Neural cell (in vitro differentiated cells): ENCODE data around the gene RASAL1. TPM values are rescaled to one million over a fixed set of nuclear protein-coding genes. Genes with fewer than 3 reads are reported as not detected.

Experiments
- H2AFZ ChIP-seq: fragments of 200-600, 300-800 bp; sonication (generic), shearing (Covaris generic); 2 replicates; pipeline ENCODE4 v1.6.0; 2014; ENCODE audit warnings: low read depth, mild to moderate bottlenecking, antibody characterized with exemption, low read length, moderate library complexity
- H3F3A ChIP-seq: fragments of 200-600 bp; shearing (Covaris generic); 2 replicates; pipeline ENCODE4 v1.6.1; 2016; ENCODE audit warnings: mild to moderate bottlenecking, moderate library complexity, mixed read lengths, antibody characterized with exemption, low read length; ENCODE audit not compliant: insufficient read depth, poor library complexity, severe bottlenecking
- H3K27ac ChIP-seq: fragments of 200-600, 300-800 bp; sonication (generic), shearing (Covaris generic); 2 replicates; pipeline ENCODE4 v1.5.1; 2014; ENCODE audit warnings: mild to moderate bottlenecking, low read length, moderate library complexity
- H3K27me3 ChIP-seq: fragments of 300-800, 200-600 bp; sonication (generic), shearing (Covaris generic); 2 replicates; pipeline ENCODE4 v1.6.0; 2014; ENCODE audit warnings: mild to moderate bottlenecking, low read depth, low read length, moderate library complexity; ENCODE audit not compliant: insufficient read depth
- H3K36me3 ChIP-seq: fragments of 300-800, 200-600 bp; sonication (generic), shearing (Covaris generic); 2 replicates; pipeline ENCODE4 v1.5.1; 2014; ENCODE audit warnings: mild to moderate bottlenecking, antibody characterized with exemption, low read length, moderate library complexity; ENCODE audit not compliant: insufficient read depth
- H3K4me2 ChIP-seq: fragments of 300-800, 200-600 bp; sonication (generic), shearing (Covaris generic); 2 replicates; pipeline ENCODE4 v1.6.0; 2014; ENCODE audit warnings: mild to moderate bottlenecking, low read length
- H3K4me3 ChIP-seq: fragments of 300-800, 200-600 bp; sonication (generic), shearing (Covaris generic); 2 replicates; pipeline ENCODE4 v1.5.1; 2014; ENCODE audit warnings: mild to moderate bottlenecking, low read length, moderate library complexity
- H3K79me2 ChIP-seq: fragments of 200-600 bp; shearing (Covaris generic); replicated peaks from 2 replicates; pipeline ENCODE4 v1.6.0; 2014; ENCODE audit warnings: mild to moderate bottlenecking, low read length, moderate library complexity; ENCODE audit not compliant: insufficient read depth
- H3K9ac ChIP-seq: fragments of 300-800, 200-600 bp; sonication (generic), shearing (Covaris generic); 2 replicates; pipeline ENCODE4 v1.6.1; 2016; ENCODE audit warnings: mild to moderate bottlenecking, low read length, mixed read lengths
- H3K9me2 ChIP-seq: fragments of 200-600 bp; shearing (Covaris generic); 2 replicates; pipeline ENCODE4 v1.6.1; 2016; ENCODE audit warnings: mild to moderate bottlenecking, low read length, mixed read lengths; ENCODE audit not compliant: insufficient read depth
- H3K9me3 ChIP-seq: fragments of 200-600, 300-800 bp; sonication (generic), shearing (Covaris generic); 2 replicates; pipeline ENCODE4 v1.6.1; 2016; ENCODE audit warnings: mild to moderate bottlenecking, mixed run types, low read length, moderate library complexity, mixed read lengths
- H4K20me1 ChIP-seq: fragments of 200-600 bp; shearing (Covaris generic); 2 replicates; pipeline ENCODE4 v1.6.1; 2016; ENCODE audit warnings: mild to moderate bottlenecking, mixed run types; ENCODE audit not compliant: insufficient read depth
- EP300 ChIP-seq: fragments of 450-650 bp; conservative IDR thresholded peaks from 2 replicates; pipeline ENCODE4 v1.6.1; 2014; ENCODE audit warnings: antibody characterized with exemption, mild to moderate bottlenecking, moderate library complexity; ENCODE audit not compliant: poor library complexity, severe bottlenecking
- EZH2 ChIP-seq: fragments of 200-600, 300-800 bp; shearing (Covaris generic), sonication (generic); IDR thresholded peaks from 2 replicates; pipeline ENCODE4 v1.6.1; 2014; ENCODE audit warnings: antibody characterized with exemption, low read length, borderline replicate concordance, mild to moderate bottlenecking; ENCODE audit not compliant: insufficient read depth, poor library complexity, severe bottlenecking
- MXI1 ChIP-seq: fragments of 450-650 bp; conservative IDR thresholded peaks from 2 replicates; pipeline ENCODE4 v1.6.1; 2014; ENCODE audit warnings: antibody characterized with exemption, mild to moderate bottlenecking; ENCODE audit not compliant: poor library complexity, severe bottlenecking
- POLR2AphosphoS5 ChIP-seq: IDR thresholded peaks from 2 replicates; pipeline ENCODE4 v1.6.1; 2012
- RAD21 ChIP-seq: fragments of 450-650 bp; conservative IDR thresholded peaks from 2 replicates; pipeline ENCODE4 v1.6.1; 2014; ENCODE audit warnings: antibody characterized with exemption, mild to moderate bottlenecking, moderate library complexity
- SMC3 ChIP-seq: fragments of 450-650 bp; conservative IDR thresholded peaks from 2 replicates; pipeline ENCODE4 v1.6.1; 2014; ENCODE audit warnings: antibody characterized with exemption, mild to moderate bottlenecking, moderate library complexity; ENCODE audit not compliant: poor library complexity
- TAF1 ChIP-seq: IDR thresholded peaks from 2 replicates; pipeline ENCODE4 v1.6.1; 2012; ENCODE audit warnings: low read depth
- polyA plus RNA-seq: library from polyadenylated mRNA; depleted of rRNA; stranded (reverse); fragments of >200 nt; gene quantifications from 2 replicates; pipeline ENCODE4 v1.2.3, GENCODE V29; 2014
- TF ChIP-seq, protein P1 (sequence below): IDR thresholded peaks from 2 replicates; pipeline ENCODE4 v1.6.1; 2012; ENCODE audit warnings: borderline replicate concordance
- TF ChIP-seq, protein P2 (sequence below): fragments of 450-650 bp; IDR thresholded peaks from 2 replicates; pipeline ENCODE4 v1.5.1; 2014; ENCODE audit warnings: antibody characterized with exemption, mild to moderate bottlenecking, moderate library complexity; ENCODE audit not compliant: poor library complexity, severe bottlenecking

The RASAL1 gene
- polyA plus RNA-seq, 1 donor from 2014 or later, result 0.15 TPM

DNA sequence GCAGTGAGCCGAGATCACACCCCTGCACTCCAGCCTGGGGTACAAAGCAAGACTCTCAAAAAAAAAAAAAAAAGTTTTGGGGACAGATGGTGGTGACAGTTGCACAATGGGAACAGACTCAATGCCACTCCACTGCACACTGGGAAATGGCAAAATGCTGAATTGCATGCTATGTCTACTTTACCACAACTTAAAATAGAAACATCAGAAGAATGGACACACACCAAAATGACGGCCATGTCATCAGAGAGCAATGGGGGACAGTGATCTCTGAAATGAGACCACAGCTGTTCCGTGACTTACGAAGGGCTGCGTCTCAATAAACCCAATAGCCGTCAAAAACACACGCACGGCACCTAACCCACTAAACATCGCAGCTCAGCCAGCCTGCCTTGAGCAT, 36.0 kb upstream of the RASAL1 start:
- Histone ChIP-seq H3K36me3 (peaks cover 3% of the 10 kb centered on the region), H3K9me3 (no peaks in the 10 kb centered on the region), H3K27ac (no peak overlapping the region), H3K4me2 (no peak overlapping the region), H3F3A (no peaks in the 10 kb centered on the region), H2AFZ (no peak overlapping the region), H3K9me2 (no peaks in the 10 kb centered on the region), H3K79me2 (no peaks in the 10 kb centered on the region), H3K4me3 (no peak overlapping the region), H3K9ac (no peak overlapping the region), H3K27me3 (no peaks in the 10 kb centered on the region), H4K20me1 (no peaks in the 10 kb centered on the region)
- no peak for TF ChIP-seq POLR2AphosphoS5
- no peak for TF ChIP-seq EZH2

GRCh38 chr12:113170926-113171325, 35.4 kb upstream of the RASAL1 start:
- Histone ChIP-seq H3K79me2 (no peaks in the 10 kb centered on the region), H4K20me1 (no peaks in the 10 kb centered on the region), H3F3A (no peaks in the 10 kb centered on the region), H3K27me3 (no peaks in the 10 kb centered on the region), H3K9me2 (no peaks in the 10 kb centered on the region), H3K9me3 (no peaks in the 10 kb centered on the region), H3K27ac (no peak overlapping the region), H3K4me2 (no peak overlapping the region), H3K4me3 (no peak overlapping the region), H3K9ac (no peak overlapping the region), H2AFZ (no peak overlapping the region), H3K36me3 (peaks cover 3% of the 10 kb centered on the region)
- TF ChIP-seq, protein P1, sequence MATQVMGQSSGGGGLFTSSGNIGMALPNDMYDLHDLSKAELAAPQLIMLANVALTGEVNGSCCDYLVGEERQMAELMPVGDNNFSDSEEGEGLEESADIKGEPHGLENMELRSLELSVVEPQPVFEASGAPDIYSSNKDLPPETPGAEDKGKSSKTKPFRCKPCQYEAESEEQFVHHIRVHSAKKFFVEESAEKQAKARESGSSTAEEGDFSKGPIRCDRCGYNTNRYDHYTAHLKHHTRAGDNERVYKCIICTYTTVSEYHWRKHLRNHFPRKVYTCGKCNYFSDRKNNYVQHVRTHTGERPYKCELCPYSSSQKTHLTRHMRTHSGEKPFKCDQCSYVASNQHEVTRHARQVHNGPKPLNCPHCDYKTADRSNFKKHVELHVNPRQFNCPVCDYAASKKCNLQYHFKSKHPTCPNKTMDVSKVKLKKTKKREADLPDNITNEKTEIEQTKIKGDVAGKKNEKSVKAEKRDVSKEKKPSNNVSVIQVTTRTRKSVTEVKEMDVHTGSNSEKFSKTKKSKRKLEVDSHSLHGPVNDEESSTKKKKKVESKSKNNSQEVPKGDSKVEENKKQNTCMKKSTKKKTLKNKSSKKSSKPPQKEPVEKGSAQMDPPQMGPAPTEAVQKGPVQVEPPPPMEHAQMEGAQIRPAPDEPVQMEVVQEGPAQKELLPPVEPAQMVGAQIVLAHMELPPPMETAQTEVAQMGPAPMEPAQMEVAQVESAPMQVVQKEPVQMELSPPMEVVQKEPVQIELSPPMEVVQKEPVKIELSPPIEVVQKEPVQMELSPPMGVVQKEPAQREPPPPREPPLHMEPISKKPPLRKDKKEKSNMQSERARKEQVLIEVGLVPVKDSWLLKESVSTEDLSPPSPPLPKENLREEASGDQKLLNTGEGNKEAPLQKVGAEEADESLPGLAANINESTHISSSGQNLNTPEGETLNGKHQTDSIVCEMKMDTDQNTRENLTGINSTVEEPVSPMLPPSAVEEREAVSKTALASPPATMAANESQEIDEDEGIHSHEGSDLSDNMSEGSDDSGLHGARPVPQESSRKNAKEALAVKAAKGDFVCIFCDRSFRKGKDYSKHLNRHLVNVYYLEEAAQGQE, result no peak
- no peak for TF ChIP-seq EZH2
- TF ChIP-seq MXI1, result no peak
- no peak for TF ChIP-seq SMC3
- no peak for TF ChIP-seq TAF1
- no peak for TF ChIP-seq RAD21
- no peak for TF ChIP-seq EP300
- TF ChIP-seq, protein P2, sequence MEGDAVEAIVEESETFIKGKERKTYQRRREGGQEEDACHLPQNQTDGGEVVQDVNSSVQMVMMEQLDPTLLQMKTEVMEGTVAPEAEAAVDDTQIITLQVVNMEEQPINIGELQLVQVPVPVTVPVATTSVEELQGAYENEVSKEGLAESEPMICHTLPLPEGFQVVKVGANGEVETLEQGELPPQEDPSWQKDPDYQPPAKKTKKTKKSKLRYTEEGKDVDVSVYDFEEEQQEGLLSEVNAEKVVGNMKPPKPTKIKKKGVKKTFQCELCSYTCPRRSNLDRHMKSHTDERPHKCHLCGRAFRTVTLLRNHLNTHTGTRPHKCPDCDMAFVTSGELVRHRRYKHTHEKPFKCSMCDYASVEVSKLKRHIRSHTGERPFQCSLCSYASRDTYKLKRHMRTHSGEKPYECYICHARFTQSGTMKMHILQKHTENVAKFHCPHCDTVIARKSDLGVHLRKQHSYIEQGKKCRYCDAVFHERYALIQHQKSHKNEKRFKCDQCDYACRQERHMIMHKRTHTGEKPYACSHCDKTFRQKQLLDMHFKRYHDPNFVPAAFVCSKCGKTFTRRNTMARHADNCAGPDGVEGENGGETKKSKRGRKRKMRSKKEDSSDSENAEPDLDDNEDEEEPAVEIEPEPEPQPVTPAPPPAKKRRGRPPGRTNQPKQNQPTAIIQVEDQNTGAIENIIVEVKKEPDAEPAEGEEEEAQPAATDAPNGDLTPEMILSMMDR, result no peak
- TF ChIP-seq POLR2AphosphoS5, result no peak

DNA sequence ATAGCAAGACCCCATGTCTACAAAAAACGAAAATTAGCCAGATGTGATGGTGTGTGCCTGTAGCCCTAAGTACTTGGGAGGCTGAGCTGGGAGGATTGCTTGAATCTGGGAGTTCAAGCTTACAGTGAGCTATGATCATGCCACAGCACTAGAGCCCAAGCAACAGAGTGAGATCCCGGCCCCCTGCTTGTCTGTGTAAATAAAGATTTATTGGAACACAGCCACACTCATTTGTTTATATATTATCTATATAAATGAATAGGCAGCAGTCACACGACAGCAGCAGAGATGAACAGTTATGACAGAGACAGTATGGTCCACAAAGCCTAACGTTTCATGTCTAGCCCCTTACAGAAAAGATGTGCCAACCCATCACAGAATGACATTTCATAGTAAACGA, 34.9 kb upstream of the RASAL1 start:
- H3K9me2 ChIP-seq, result no peaks in the 10 kb centered on the region
- H2AFZ ChIP-seq, result no peak overlapping the region
- no peaks in the 10 kb centered on the region for H3K27me3 ChIP-seq
- peaks cover 3% of the 10 kb centered on the region for H3K36me3 ChIP-seq
- no peaks in the 10 kb centered on the region for H3K9me3 ChIP-seq
- H3F3A ChIP-seq, result no peaks in the 10 kb centered on the region
- H3K4me2 ChIP-seq, result no peak overlapping the region
- TF ChIP-seq RAD21 (no peak), SMC3 (no peak), EP300 (no peak), MXI1 (no peak), EZH2 (no peak), TAF1 (no peak), POLR2AphosphoS5 (no peak)
- TF ChIP-seq, protein P1, result no peak
- TF ChIP-seq, protein P2, result no peak
- H3K79me2 ChIP-seq, result no peaks in the 10 kb centered on the region
- no peak overlapping the region for H3K27ac ChIP-seq
- no peak overlapping the region for H3K9ac ChIP-seq
- no peak overlapping the region for H3K4me3 ChIP-seq
- H4K20me1 ChIP-seq, result no peaks in the 10 kb centered on the region
